Stomach (tissue), 9 donors: Measurements from ENCODE around the gene PIP4K2C. TPM values are rescaled to one million over a fixed set of nuclear protein-coding genes. Genes with fewer than 3 reads are reported as not detected.
A peak's percentile ranks its signal among the peaks of the same experiment; 100 is the strongest.

Source experiments
- DNase-seq, 2 donors: peaks; one replicate each; pipeline versions ENCODE4 v3.0.0 to v3.0.0-alpha.2; 2013 to 2019
- H3K27ac ChIP-seq, 5 donors: fragments of 200-600 bp in 4 of 5; sonication (generic) in 4 of 5; one replicate each; pipeline ENCODE4 v1.5.1; 2013 to 2019; ENCODE audit warnings: mild to moderate bottlenecking in 1 of 5, moderate library complexity in 1 of 5
- H3K27me3 ChIP-seq, 3 donors: fragments of 200-600 bp; sonication (generic); one replicate each; pipeline ENCODE4 v1.5.1; 2017 to 2019; ENCODE audit warnings: mixed run types in 1 of 3
- H3K36me3 ChIP-seq, 4 donors: fragments of 200-600 bp; sonication (generic); 1 replicate in 3 of 4; 2 replicates in 1 of 4; pipeline ENCODE4 v1.5.1; 2016 to 2019
- H3K4me1 ChIP-seq, 4 donors: fragments of 200-600 bp; sonication (generic); one replicate each; pipeline ENCODE4 v1.5.1; 2016 to 2019
- H3K4me3 ChIP-seq, 4 donors: fragments of 200-600 bp; sonication (generic) in 3 of 4; one replicate each; pipeline ENCODE4 v1.5.1; 2016 to 2019; ENCODE audit warnings: mild to moderate bottlenecking in 1 of 4
- H3K9me3 ChIP-seq, 4 donors: fragments of 200-600 bp; sonication (generic); one replicate each; pipeline ENCODE4 v1.5.1; 2016 to 2019
- CTCF ChIP-seq, 7 experiments: fragments of 450-650 bp in 4 of 7; fragments of 200-600 bp in 3 of 7; sonication (generic) in 3 of 7; IDR thresholded peaks; one replicate each; pipeline ENCODE4 v1.5.1; 2016 to 2019; ENCODE audit warnings: antibody characterized with exemption in 7 of 7, control low read depth in 2 of 7, mild to moderate bottlenecking in 1 of 7
- EP300 ChIP-seq: sonication (generic); formaldehyde crosslinking; IDR thresholded peaks from one replicate; pipeline ENCODE4 v1.6.1; 2017; ENCODE audit warnings: antibody characterized with exemption
- POLR2A ChIP-seq, 4 donors: fragments of 450-650 bp; IDR thresholded peaks; one replicate each; pipeline ENCODE4 v1.6.1; 2016; ENCODE audit warnings: antibody characterized with exemption in 4 of 4, control low read depth in 2 of 4, mild to moderate bottlenecking in 1 of 4, moderate library complexity in 1 of 4
- POLR2AphosphoS5 ChIP-seq, 3 donors: sonication (generic); formaldehyde crosslinking; IDR thresholded peaks; one replicate each; pipeline ENCODE4 v1.6.1; 2016; ENCODE audit warnings: antibody characterized with exemption in 3 of 3
- WGBS, 5 donors: extraction: QIAGEN DNeasy Blood & Tissue Kit in 3 of 5; methylation state at CpG; one replicate each; pipeline versions ENCODE4 v1.1.5 to v1.1.7; 2013 to 2018; 5-methylcytosine and 5-hydroxymethylcytosine counted together
- intact Hi-C: fragments of 100-400 bp; cut with DNase I; formaldehyde crosslinking; loops from one replicate; pipeline ENCODE4 v1.15.1; 2023; ENCODE audit warnings: low total_unique reads
- polyA plus RNA-seq, 3 donors: library from polyadenylated mRNA; stranded (reverse); fragments of 200-250 nt; gene quantifications; one replicate each; pipeline ENCODE4 v1.2.3, GENCODE V29; 2013
- total RNA-seq, 5 donors: library from RNA; depleted of rRNA; stranded (reverse); fragments of >200 nt; gene quantifications; one replicate each; pipeline versions ENCODE4 v1.1.0 to v1.2.3, GENCODE V29; 2014 to 2016
- donor health status: healthy with polysubstance abuse.
- donor health status: Bipolar disorder and iron deficiency.
- donor health status: healthy.

Gene PIP4K2C
- total and polyA plus RNA-seq, 8 donors = 14.1 to 116 (median 35.5) TPM

DNA sequence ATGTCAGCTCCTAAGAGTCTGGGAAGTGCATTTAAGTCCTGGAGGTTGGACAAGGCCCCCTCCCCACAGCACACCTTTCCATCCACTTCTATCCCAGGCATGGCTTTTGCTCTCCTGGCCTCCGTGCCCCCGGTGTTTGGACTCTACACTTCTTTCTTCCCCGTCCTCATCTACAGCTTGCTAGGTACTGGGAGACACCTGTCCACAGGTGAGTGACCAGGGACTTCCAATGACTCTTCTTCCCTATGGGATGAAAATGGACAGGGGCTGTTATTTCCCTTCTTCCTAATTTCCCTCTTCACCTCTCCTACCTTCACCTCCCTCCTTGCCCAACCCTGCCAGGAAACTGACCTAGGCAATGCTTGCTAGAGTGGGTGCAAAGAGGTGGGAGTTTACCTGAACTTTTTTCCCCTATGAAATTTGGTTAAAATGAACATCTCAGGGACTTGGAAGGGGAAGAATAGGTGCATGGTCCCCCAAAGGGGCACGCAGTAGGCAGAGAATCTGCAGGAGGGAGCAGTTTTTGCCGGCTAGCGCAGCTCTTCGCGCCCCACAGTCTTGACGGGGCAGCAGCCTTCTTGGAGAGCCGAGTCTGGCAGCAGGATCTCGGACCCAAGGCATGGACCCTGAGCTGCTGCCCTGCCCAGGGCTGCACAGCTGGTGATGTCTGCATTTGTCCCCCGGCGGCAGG lies 29.4 kb downstream of the PIP4K2C start:
- Histone ChIP-seq H3K27ac (no peak overlapping the region), H3K4me1 (peaks cover 15 to 27% (median 21%) of the 10 kb centered on the region in 4 donors), H3K4me3 (peak overlapping the region in 1 of 4 donors; percentile 58), H3K9me3 (no peaks in the 10 kb centered on the region), H3K27me3 (peaks cover 3 to 98% (median 60%) of the 10 kb centered on the region in 3 donors), H3K36me3 (peaks cover 5 to 29% (median 11%) of the 10 kb centered on the region in 4 donors)
- WGBS, 5 donors = 22 to 45% (median 31%) methylated on average over 10 to 13 of the region's 13 CpGs
- DNase-seq = peak in 1 of 2 donors; percentile 3
- TF ChIP-seq EP300 = no peak
- no peak for TF ChIP-seq POLR2AphosphoS5 (IDR thresholded peaks at IDR 0.05)
- no peak for TF ChIP-seq POLR2A (IDR thresholded peaks at IDR 0.05)
- TF ChIP-seq CTCF (IDR thresholded peaks at IDR 0.05) = no peak
- intact Hi-C loops = loop anchor here (5.0 kb wide), 1 partner anchor 38 kb away; no protein-coding TSS in a partner anchor

DNA sequence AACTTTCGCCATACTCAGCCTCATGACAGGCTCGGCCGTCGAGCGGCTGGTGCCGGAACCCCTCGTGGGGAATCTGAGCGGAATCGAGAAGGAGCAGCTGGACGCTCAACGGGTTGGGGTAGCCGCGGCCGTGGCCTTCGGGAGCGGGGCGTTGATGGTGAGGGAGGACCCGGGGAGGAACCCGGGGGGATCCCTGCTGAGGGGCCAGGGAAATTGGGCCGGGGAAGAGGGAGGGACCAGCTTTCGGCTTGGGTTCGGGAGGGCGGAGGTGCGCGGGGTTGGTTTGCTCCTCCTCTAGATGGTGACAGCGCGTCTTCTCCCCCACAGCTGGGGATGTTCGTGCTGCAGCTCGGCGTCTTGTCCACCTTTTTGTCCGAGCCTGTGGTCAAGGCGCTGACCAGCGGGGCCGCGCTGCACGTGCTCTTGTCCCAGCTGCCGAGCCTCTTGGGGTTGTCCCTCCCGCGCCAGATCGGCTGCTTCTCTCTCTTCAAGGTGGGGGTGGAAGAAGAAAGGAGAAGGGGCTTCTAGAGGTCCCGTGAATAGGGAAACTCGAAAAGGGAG lies 30.0 kb downstream of the PIP4K2C start:
- peaks cover 5 to 29% (median 6%) of the 10 kb centered on the region in 4 donors for H3K36me3 ChIP-seq
- peak in 1 of 2 donors; percentile 41 for DNase-seq
- WGBS, 5 donors = 3 to 22% (median 4%) methylated on average over 23 to 42 of the region's 42 CpGs
- H3K4me3 ChIP-seq = peak overlapping the region; percentile 39 to 58 (median 45)
- intact Hi-C loops = loop anchor here (5.0 kb wide), 1 partner anchor 39 kb away; no protein-coding TSS in a partner anchor
- TF ChIP-seq EP300 (no peak), POLR2A (IDR thresholded peaks at IDR 0.05) (no peak), POLR2AphosphoS5 (IDR thresholded peaks at IDR 0.05) (no peak), CTCF (IDR thresholded peaks at IDR 0.05) (no peak)
- H3K9me3 ChIP-seq = no peaks in the 10 kb centered on the region
- peaks cover 3 to 98% (median 66%) of the 10 kb centered on the region in 3 donors for H3K27me3 ChIP-seq
- H3K4me1 ChIP-seq = peaks cover 15 to 27% (median 21%) of the 10 kb centered on the region in 4 donors
- no peak overlapping the region for H3K27ac ChIP-seq

- no peak for TF ChIP-seq POLR2AphosphoS5 (IDR thresholded peaks at IDR 0.05)
- peak in 5 of 7 experiments; percentile 77 to 92 (median 90) for TF ChIP-seq CTCF (IDR thresholded peaks at IDR 0.05)
- H3K4me1 ChIP-seq = peaks cover 15 to 27% (median 21%) of the 10 kb centered on the region in 4 donors
- H3K27me3 ChIP-seq = peaks cover 3 to 100% (median 73%) of the 10 kb centered on the region in 3 donors
- DNase-seq = peak; percentile 62 to 86
- H3K4me3 ChIP-seq = peak overlapping the region; percentile 39 to 58 (median 45)
- no peak overlapping the region for H3K27ac ChIP-seq
- H3K36me3 ChIP-seq = peaks cover 0 to 29% (median 3%) of the 10 kb centered on the region in 4 donors
- 2 to 5% (median 2%) methylated on average over 24 to 49 of the region's 49 CpGs for WGBS, 5 donors
- H3K9me3 ChIP-seq = no peaks in the 10 kb centered on the region
- intact Hi-C loops = loop anchor here (5.0 kb wide), 1 partner anchor 39 kb away; no protein-coding TSS in a partner anchor
These were observed 30.7 kb downstream of the PIP4K2C start for GRCh38 chr12:57621497-57622292.
